Astrocyte of the cerebellum (primary cell): ENCODE results near the gene FAM117A.
"Not testable (repeated sequence)": the region's sequence is repeated elsewhere in the genome, so short reads cannot be mapped to it uniquely, and the experiment has no call there.

Source experiments
- DNase-seq: peaks from one replicate; pipeline ENCODE4 v3.0.0-alpha.2; 2011; ENCODE audit warnings: low read depth
- H3K4me3 ChIP-seq: 2 replicates; pipeline ENCODE4 v1.5.1; 2011; ENCODE audit warnings: mild to moderate bottlenecking, low read depth, low read length, moderate library complexity
- in situ Hi-C: cut with HindIII; loops from 2 replicates; pipeline ENCODE4 v1.10.0; 2017; ENCODE audit warnings: low sequenced_read_pairs
- TF ChIP-seq, protein P1 (sequence below): IDR thresholded peaks from 2 replicates; pipeline ENCODE4 v1.5.1; 2012; ENCODE audit warnings: low read length, low read depth, moderate library complexity, mild to moderate bottlenecking; ENCODE audit errors: missing control alignments

Gene FAM117A

DNA sequence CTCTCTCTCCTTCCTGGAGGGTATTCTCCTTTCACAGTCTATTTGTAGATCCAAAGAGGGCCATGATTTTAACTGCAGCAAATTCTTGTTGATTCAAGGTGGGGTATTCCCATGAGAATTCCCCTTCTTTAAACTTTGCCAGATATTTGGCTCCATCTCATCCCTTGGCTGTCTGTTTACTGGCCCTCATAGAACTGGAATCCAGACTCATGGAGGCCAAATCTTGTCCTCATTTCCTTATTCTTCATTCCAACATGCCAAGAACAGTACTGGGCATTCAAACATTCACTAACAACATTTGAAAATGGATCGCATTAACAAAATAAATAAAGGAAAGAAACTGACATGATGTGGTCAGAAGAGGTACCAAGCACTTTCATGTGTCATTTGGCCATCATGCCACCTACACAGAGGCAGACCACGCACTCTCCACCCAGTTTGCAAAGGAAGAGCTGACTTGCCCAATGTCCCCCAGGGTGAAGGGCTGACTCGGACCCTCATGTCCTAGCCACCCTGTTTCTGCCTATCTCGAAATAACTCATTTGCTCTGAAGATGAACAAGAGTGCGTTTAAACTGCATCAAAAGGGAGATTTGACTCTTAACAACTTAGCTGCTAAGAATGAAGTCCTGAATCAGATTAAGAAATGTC, 33.0 kb downstream of the FAM117A start:
- no peak for DNase-seq
- in situ Hi-C loops, result no loop called here
- TF ChIP-seq, protein P1, sequence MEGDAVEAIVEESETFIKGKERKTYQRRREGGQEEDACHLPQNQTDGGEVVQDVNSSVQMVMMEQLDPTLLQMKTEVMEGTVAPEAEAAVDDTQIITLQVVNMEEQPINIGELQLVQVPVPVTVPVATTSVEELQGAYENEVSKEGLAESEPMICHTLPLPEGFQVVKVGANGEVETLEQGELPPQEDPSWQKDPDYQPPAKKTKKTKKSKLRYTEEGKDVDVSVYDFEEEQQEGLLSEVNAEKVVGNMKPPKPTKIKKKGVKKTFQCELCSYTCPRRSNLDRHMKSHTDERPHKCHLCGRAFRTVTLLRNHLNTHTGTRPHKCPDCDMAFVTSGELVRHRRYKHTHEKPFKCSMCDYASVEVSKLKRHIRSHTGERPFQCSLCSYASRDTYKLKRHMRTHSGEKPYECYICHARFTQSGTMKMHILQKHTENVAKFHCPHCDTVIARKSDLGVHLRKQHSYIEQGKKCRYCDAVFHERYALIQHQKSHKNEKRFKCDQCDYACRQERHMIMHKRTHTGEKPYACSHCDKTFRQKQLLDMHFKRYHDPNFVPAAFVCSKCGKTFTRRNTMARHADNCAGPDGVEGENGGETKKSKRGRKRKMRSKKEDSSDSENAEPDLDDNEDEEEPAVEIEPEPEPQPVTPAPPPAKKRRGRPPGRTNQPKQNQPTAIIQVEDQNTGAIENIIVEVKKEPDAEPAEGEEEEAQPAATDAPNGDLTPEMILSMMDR, result no peak
- no peak overlapping the region for H3K4me3 ChIP-seq

DNA sequence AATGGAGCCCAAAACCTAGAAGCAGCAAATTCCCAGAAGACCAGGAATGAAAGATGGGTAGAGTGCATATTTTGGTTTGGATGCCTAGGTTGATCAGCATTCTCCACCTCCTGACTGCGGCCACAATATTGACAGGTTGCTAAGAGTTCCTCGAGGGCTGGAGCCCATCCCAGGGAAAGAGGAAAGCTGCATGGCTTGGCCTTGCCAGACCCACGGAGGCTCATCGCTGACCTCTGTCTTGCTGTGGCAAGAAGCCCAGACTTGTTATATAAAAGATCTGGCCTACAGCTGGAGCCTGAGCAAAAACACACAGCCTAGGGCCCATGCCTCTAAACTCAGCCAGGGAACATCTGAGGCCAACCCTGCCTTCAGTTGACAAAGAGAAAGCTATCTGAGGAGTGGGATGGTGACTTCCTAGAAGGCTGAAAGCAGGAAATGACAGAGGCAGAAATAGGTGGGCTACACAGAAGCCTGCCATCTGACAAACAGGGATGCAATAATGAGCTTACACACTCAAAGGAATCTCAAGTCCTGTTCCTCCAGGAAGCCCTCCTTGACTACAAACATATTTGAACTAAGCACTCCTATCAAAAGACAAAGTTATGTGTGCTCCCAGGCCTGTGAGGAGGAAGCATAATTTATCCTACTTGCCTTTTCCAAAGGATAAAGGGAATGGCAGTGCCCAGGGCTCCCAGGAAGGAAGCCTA, 33.7 kb downstream of the FAM117A start:
- H3K4me3 ChIP-seq, result no peak overlapping the region
- TF ChIP-seq, protein P1, result no peak
- in situ Hi-C loops, result no loop called here
- peak; percentile 97 for DNase-seq

DNA sequence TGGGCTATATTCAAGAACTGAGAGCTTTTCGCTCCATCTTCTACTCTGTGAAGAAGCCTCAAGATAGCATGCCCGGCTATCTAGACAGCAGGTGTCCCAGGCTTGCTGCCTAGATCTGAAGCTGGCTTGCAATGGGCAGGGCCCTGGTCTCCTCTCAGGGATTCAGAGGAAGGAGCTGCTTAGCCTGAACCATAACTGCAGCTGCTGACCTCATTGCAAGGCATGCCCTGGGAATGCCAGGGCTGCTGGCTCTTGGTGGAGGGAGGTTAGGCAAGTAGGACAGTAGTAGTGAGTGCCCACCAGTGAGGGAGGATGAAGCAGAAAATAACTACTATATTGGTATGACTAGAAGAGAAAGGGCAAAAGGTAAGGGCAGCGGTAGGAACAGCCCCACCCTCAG, 34.9 kb downstream of the FAM117A start:
- TF ChIP-seq, protein P1, result no peak
- in situ Hi-C loops, result no loop called here
- no peak for DNase-seq
- H3K4me3 ChIP-seq, result no peak overlapping the region

DNA sequence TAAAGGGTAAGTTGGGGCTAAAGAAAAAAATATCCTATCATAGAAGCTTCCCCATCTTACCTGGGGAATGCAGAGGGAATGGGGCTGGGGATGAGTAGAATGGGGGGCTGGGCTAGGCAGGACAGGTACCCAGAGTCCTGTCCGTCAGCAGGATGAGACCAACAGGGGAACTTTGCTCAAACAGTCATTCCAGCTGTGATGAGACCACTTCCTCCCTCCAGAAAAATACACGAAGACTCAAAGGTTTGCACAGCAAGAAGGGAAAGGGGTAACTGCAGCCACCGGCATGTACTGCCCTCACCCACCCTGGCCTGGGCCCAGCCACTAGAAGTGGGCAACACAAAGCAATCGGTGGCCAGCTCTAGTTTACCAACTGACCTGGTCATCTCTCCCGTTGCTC, 35.5 kb downstream of the FAM117A start:
- H3K4me3 ChIP-seq, result no peak overlapping the region
- in situ Hi-C loops, result no loop called here
- no peak for DNase-seq
- TF ChIP-seq, protein P1, result no peak

DNA sequence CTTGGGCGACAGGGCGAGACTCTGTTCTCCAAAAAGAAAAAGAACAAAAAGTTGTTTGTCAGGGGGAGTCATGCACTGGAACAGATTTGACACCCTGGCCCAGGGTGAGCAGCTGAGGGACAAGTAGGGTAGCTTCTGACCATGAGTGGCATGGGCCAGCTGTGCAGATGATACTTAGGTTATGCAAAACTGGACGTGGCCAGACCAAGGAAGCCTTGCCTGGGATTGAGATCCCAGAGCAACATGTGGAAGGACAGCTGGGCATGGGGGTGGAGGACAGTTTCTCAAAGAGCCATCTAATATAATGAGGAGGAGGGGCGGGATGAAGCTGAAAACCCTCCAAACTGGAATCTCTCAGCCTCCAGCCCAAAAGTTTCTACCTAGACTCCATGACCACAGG, 36.6 kb downstream of the FAM117A start:
- DNase-seq, result no peak
- in situ Hi-C loops, result no loop called here
- no peak overlapping the region for H3K4me3 ChIP-seq
- TF ChIP-seq, protein P1, result no peak

DNA sequence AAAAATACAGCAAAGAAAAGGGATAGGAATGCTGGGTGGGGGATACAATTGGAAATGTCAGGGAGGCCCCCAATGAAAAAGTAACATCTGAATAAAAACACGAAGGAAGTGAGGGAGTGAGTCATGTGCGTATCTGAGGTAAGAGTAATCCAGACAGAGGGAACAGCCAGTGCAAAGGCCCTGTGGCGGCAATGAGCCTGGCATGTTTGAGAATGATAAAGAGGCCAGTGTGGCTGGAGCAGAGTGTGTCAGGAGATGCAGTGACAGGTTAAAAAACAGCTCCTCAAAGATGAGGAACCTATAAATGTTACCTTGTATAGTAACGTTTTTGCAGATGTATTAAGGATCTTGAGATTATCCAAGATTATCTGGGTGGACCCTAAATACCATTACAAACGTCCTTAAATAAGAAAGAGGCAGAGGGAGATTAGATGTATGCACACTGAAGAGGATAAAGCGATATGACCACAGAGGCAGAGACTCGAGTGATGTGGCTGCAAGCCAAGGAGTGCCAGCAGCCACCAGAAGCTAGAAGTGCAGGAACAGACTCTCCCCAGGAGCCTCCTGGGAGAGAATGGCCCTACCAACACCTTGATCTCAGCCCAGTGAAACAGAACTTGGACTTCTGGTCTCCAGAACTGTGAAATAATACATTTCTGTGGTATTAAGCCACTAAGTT, 38.3 kb downstream of the FAM117A start:
- TF ChIP-seq, protein P1, result no peak
- H3K4me3 ChIP-seq, result no peak overlapping the region
- in situ Hi-C loops, result no loop called here
- no peak for DNase-seq

DNA sequence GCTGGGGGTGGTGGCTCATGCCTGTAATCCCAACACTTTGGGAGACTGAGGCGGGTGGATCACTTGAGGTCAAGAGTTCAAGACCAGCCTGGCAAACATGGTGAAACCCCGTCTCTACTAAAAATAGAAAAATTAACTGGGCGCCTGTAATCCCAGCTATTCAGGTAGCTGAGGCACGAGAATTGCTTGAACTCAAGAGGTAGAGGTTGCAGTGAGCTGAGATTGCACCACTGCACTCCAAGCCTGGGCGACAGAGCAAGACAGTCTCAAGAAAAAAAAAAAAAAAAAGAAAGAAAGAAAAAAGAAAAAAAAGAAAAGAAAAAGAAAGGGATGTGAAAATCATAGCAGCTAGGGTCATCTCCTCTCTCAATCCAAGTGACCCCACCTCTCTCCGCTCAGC, 39.4 kb downstream of the FAM117A start:
- in situ Hi-C loops, DNase-seq, H3K4me3 ChIP-seq: not testable (repeated sequence)
